HG03103 (cell line): Measurements from ENCODE around the gene SYPL1.
A peak's percentile ranks its signal among the peaks of the same experiment; 100 is the strongest.

Experiments used
- ATAC-seq: cut with Tn5 transposase; IDR thresholded peaks from one replicate; pipeline ENCODE4 v1.9.1; 2021; ENCODE audit warnings: low read depth; ENCODE audit not compliant: unreplicated experiment

SYPL1 gene

GRCh38 chr7:106095634-106096033 lies 16.5 kb downstream of the SYPL1 start:
- ATAC-seq: no peak

GRCh38 chr7:106094780-106095179 lies 17.3 kb downstream of the SYPL1 start:
- ATAC-seq: no peak

- ATAC-seq: no peak
Measured at GRCh38 chr7:106092204-106092603, 19.9 kb downstream of the SYPL1 start.

- ATAC-seq: peak; percentile 79
Measured at GRCh38 chr7:106089647-106090046, 22.5 kb downstream of the SYPL1 start.

GRCh38 chr7:106088014-106088413 lies 24.1 kb downstream of the SYPL1 start:
- ATAC-seq: no peak

GRCh38 chr7:106086062-106086461 lies 26.1 kb downstream of the SYPL1 start:
- ATAC-seq: no peak

GRCh38 chr7:106085015-106085414 lies 27.1 kb downstream of the SYPL1 start:
- ATAC-seq: no peak

GRCh38 chr7:106083717-106084116 lies 28.4 kb downstream of the SYPL1 start:
- no peak for ATAC-seq

- no peak for ATAC-seq
Measured at GRCh38 chr7:106082087-106082854, 29.8 kb downstream of the SYPL1 start.

GRCh38 chr7:106080300-106080987 lies 31.7 kb downstream of the SYPL1 start:
- ATAC-seq: no peak

GRCh38 chr7:106076537-106076936 lies 35.6 kb downstream of the SYPL1 start:
- ATAC-seq: no peak

- ATAC-seq: no peak
Measured at GRCh38 chr7:106075937-106076336, 36.2 kb downstream of the SYPL1 start.

- ATAC-seq: no peak
Measured at GRCh38 chr7:106074257-106074656, 37.9 kb downstream of the SYPL1 start.

- ATAC-seq: no peak
Measured at GRCh38 chr7:106073701-106074100, 38.4 kb downstream of the SYPL1 start.

- ATAC-seq: no peak
Measured at GRCh38 chr7:106072715-106073091, 39.4 kb downstream of the SYPL1 start.

- no peak for ATAC-seq
Measured at GRCh38 chr7:106071999-106072714, 40.0 kb downstream of the SYPL1 start.

GRCh38 chr7:106071356-106071998 lies 40.6 kb downstream of the SYPL1 start:
- peak; percentile 91 for ATAC-seq

- ATAC-seq: no peak
Measured at GRCh38 chr7:106070567-106071254, 41.4 kb downstream of the SYPL1 start.

GRCh38 chr7:106070201-106070551 lies 41.9 kb downstream of the SYPL1 start:
- ATAC-seq: no peak

- no peak for ATAC-seq
Measured at GRCh38 chr7:106069471-106070200, 42.5 kb downstream of the SYPL1 start.
